Hematopoietic multipotent progenitor cell treated with erythropoietin and hydrocortisone succinate and interleukin-3 and kit ligand, for 4 days (in vitro differentiated cells): ENCODE measurements around the gene ERBB2.
"Not testable (repeated sequence)": the region's sequence is repeated elsewhere in the genome, so short reads cannot be mapped to it uniquely, and the experiment has no call there.

ENCODE experiments used
- DNase-seq: peaks from one replicate; pipeline ENCODE4 v3.0.0-alpha.2; 2015

The ERBB2 gene

GRCh38 chr17:39679521-39680192 is 20.2 kb upstream of the ERBB2 start:
- DNase-seq = peak; percentile 94

DNA sequence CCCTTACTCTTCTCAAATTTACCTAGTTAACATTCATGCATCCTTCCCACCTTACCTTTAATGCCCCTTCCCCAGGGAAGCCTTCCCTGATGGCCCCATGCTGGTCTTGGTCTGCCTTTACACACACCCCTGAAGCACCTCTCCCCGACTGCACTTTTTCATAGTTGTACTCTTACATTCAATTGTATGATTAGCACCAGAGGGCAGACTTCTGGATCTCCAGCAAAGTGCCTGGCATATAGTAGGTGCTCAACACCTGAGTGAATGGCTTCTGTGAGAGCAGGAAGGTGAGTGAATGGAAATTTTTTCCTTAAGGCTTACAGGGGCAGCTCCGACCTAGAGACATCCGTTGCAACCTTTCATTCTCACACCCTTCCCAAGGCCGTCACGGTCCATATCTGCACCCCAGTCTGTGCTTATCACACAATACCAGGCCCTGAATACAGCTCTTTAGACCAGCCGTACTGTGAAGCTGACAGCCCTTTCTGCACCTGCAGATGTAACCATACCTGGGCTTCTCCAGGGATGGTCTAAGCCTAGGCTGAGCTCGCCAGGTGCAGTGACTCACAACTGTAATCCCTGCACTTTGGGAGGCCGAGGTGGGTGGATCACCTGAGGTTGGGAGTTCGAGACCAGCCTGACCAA is 16.4 kb upstream of the ERBB2 start:
- peak; percentile 81 for DNase-seq

GRCh38 chr17:39684369-39685192 is 15.3 kb upstream of the ERBB2 start:
- DNase-seq = no peak

DNA sequence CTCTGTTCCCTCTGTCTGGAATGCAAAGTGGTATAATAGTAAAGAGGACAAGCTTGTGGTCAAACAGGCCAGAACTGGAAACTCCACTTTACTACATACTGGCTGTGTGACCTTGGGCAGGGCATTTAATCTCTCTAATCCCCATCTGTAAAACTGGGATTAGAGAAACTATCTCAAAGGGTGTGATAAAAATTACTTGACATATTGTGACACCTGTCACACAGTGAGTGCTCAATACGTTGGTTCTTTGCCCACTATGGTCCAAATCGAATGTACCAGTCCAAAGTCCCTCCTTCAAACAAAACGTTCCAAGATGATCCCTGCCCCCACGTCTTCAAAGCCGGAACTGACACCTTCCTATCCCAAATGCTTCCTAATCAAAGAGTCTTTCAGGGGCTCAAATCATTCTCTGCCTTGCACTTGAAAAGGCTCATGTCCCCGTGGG is 12.7 kb upstream of the ERBB2 start:
- DNase-seq = no peak

DNA sequence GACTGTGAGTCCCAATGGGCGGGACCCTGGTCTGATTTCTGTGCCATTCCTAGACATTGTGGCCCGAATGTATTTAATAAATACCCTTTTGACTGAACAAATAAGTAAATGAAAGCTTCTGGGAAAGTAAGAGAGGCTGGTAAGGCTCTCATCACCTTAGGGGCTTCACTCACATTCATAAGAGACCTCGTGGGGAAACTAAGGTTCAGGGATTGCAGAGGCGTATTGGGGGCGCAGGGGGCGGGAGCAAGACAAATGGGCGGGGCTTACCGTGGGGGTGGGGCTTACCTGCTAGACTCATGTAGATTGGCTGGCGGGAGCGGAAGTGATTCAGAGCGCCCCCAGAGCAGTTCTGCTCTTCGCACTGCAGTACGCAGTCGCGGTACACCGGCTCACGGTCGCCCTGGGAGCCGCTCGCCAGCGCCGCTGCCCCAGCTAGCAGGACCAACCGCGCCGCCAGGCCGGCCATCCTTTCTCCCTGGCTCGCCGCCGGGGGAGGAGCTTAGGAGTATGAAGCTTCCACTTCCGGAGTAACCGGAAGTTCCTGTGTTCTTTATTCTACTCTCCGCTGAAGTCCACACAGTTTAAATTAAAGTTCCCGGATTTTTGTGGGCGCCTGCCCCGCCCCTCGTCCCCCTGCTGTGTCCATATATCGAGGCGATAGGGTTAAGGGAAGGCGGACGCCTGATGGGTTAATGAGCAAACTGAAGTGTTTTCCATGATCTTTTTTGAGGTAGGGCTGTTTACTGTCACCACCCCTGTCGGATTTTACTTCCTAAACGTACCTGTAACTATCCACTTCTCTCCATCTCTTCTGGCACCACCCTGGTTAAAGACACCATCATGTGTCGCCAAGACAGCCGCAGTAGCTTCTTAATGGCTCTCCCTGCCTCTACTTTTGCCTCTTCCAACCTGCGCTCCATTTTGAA is 12.1 kb upstream of the ERBB2 start, which contains the start of gene PGAP3:
PGAP3 (minus strand) TSS at position 512 of the 929 bp plus-strand sequence; CDS start at position 469, 43 bp downstream.
- DNase-seq = peak; percentile 97

DNA sequence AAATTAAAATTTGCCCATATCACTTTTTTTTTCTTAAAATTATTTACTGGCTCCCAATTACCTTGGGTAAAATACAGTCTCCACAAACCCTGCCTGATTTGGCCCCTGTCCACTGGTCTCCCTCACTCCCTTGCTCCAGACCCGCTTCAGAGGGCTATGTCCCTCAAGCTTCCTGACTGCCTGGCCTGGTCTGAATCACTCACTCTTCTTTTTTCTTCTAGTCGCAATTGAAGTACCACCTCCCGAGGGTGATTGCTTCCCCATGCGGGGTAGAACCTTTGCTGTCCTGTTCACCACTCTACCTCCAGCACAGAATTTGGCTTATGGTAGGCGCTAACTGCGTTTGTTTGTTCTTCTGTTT is 11.4 kb upstream of the ERBB2 start:
- DNase-seq = no peak

- no peak for DNase-seq
Measured at GRCh38 chr17:39688945-39689344, 10.9 kb upstream of the ERBB2 start.

DNA sequence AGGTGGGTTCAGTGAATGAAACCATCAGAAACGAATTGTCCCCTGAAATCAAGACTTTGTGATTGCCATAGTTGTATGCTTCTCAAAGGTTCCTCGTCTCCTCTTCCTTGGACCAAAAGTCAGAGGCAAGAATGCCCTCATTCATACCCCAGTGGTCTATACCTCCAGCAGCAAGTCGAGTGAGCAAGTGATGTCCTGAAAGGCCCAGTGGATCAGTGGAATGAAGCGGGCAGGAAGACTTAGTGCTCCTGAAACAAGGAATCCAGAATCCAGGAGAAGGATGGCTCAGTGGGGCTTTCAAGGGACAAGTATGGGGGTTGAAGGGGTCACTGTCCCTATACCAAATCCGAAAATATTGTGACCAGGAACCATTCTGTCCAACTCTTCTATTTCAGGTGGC is 5.3 kb upstream of the ERBB2 start:
- no peak for DNase-seq

DNA sequence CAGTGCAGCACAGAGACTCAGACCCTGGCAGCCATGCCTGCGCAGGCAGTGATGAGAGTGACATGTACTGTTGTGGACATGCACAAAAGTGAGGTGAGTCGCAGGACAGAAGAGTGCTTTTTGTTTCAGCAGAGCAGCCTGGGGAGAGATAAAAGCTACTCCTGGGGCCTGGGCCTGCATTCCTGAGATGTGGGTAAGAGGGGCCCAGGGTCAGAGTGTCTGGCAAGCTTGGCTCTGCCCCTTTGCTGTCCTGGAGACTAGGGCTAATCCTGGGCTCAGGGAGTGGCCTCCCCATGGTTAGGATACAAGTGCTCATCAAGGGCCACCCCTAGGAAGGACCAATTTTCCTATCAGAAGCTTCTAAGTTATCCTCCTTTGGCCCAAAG is 4.8 kb upstream of the ERBB2 start:
- DNase-seq = no peak

GRCh38 chr17:39696731-39697130 is 3.1 kb upstream of the ERBB2 start:
- no peak for DNase-seq

GRCh38 chr17:39697961-39698360 is 1.9 kb upstream of the ERBB2 start:
- DNase-seq = no peak

DNA sequence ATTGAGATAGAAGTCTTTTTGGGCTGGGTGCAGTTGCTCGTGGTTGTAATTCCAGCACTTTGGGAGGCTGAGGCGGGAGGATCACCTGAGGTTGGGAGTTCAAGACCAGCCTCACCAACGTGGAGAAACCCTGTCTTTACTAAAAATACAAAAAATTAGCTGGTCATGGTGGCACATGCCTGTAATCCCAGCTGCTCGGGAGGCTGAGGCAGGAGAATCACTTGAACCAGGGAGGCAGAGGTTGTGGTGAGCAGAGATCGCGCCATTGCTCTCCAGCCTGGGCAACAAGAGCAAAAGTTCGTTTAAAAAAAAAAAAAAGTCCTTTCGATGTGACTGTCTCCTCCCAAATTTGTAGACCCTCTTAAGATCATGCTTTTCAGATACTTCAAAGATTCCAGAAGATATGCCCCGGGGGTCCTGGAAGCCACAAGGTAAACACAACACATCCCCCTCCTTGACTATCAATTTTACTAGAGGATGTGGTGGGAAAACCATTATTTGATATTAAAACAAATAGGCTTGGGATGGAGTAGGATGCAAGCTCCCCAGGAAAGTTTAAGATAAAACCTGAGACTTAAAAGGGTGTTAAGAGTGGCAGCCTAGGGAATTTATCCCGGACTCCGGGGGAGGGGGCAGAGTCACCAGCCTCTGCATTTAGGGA is 577 bp upstream of the ERBB2 start:
- not testable (repeated sequence) for DNase-seq

- DNase-seq = no peak
Measured at GRCh38 chr17:39700148-39700987, 504 bp downstream of the ERBB2 start.

GRCh38 chr17:39701012-39701783 is 1.3 kb downstream of the ERBB2 start:
- DNase-seq = no peak

- DNase-seq = no peak
Measured at GRCh38 chr17:39701784-39702422, 2.0 kb downstream of the ERBB2 start.

GRCh38 chr17:39702901-39703893 is 3.3 kb downstream of the ERBB2 start:
- no peak for DNase-seq

DNA sequence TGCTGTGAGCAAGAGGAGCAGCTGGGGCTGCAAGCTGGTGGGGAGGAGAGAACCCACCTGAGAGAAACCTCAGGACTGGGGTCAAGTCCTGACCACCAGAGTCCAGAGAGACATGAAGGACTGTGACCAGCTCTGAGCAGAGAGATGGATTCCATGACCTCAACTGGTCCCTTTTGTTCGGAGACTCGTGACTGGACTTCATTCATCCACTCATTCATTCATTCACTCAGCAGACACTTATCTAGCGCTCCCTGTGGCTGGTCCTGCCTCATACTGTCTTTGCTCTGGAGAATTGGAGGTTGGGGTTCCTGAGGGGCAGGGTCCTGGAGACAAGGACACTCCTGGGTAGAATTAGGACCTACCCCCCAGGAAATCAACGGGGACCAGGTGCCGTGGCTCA is 4.0 kb downstream of the ERBB2 start:
- no peak for DNase-seq

DNA sequence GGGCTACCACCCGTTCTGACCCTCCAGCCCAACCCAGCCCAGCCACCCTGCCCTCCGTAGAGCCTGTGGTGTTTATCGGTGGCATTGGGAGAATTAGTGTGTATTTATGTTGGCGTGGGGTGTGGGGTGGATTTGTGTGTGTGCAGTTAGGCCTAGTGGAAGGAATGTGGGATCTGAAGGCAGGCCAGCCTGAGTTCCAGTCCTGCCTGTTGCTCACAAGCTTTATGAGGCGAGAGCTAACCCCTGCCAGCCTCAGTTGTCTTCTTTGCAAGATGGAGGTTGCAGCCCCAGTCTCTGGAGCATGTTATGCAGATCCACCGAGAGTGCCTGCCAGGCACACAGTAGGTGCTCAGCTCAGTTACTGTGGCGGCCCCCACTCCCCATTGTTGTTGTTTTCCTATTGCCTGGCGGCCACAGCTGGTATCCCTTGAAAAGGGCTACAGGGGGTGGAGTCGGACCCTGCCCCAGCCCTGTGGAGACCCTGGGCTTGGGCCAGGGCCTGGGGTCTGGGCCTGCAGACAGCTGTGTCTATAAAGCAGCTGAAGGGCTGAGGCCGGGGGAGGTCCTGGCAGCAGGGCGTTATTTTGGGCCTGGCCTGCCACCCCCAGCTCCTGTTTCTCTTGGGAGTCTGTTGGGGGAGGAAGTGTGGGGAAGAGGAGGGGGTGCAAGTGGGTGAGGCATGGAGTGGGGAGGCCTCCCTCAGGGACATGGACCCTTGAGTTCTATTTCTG is 5.1 kb downstream of the ERBB2 start:
- no peak for DNase-seq
